Measurements from ENCODE around the gene CDIP1. TPM values are rescaled to one million over a fixed set of nuclear protein-coding genes. Genes with fewer than 3 reads are reported as not detected.

Gene CDIP1
- total and polyA plus RNA-seq, 10 of the 15 experiments (the other 5 are each of a cell fraction or from before 2014, with no cell fraction given) = 6.1 to 32.4 (median 13.6) TPM

- TF ChIP-seq BHLHE40 (IDR thresholded peaks at IDR 0.05; ENCODE audit: borderline replicate concordance in 1 of 2, low read depth in 2 of 2, low read length in 1 of 2) = no peak
- no peak for TF ChIP-seq SRF (IDR thresholded peaks at IDR 0.05; ENCODE audit: low read depth in 2 of 2, low read length in 2 of 2)
- TF ChIP-seq HDGF (IDR thresholded peaks at IDR 0.05) = 0 out of 2 replicates have a peak, but pooled peaks have one; percentile 72
- TF ChIP-seq ZNF274 (IDR thresholded peaks at IDR 0.05; ENCODE audit: insufficient read depth, insufficient read length) = no peak
- no peak for TF ChIP-seq NR2F1 (conservative IDR thresholded peaks at IDR 0.05)
- peak; percentile 48; the same call in 1 of the 2 replicates for TF ChIP-seq PKNOX1 (IDR thresholded peaks at IDR 0.05)
- no peak for TF ChIP-seq NFIC (IDR thresholded peaks at IDR 0.05; ENCODE audit: low read depth, low read length)
- TF ChIP-seq ZBTB11 (CRISPR knock-in tag; IDR thresholded peaks at IDR 0.05) = no peak
Measured at GRCh38 chr16:4514606-4515005, 24.0 kb downstream of the CDIP1 start (continued).

All from GM12878 (cell line).